ENCODE results near the gene SOX4.
"Not testable (repeated sequence)": the region's sequence is repeated elsewhere in the genome, so short reads cannot be mapped to it uniquely, and the experiment has no call there.

The SOX4 gene

DNA sequence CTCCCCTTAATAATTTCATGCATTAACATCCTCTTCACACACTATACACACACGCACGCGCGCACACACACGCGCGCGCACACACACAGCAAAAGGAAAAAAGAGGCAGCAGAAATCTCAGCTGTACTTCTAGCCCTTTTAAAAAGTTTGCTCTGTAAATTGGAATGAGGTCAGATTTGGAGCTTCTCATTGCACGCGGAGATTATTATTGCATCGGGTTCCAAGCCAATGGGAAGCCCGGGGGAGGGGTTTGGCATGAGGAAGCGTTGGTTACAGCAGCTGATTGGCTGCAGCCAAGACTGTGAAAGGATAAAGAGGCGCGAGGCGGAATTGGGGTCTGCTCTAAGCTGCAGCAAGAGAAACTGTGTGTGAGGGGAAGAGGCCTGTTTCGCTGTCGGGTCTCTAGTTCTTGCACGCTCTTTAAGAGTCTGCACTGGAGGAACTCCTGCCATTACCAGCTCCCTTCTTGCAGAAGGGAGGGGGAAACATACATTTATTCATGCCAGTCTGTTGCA, at the start of gene SOX4:
SOX4 (plus strand) TSS at position 340 of the 515 bp plus-strand sequence. CDS start 784 bp downstream, outside the sequence.
- TF ChIP-seq, protein P1, sequence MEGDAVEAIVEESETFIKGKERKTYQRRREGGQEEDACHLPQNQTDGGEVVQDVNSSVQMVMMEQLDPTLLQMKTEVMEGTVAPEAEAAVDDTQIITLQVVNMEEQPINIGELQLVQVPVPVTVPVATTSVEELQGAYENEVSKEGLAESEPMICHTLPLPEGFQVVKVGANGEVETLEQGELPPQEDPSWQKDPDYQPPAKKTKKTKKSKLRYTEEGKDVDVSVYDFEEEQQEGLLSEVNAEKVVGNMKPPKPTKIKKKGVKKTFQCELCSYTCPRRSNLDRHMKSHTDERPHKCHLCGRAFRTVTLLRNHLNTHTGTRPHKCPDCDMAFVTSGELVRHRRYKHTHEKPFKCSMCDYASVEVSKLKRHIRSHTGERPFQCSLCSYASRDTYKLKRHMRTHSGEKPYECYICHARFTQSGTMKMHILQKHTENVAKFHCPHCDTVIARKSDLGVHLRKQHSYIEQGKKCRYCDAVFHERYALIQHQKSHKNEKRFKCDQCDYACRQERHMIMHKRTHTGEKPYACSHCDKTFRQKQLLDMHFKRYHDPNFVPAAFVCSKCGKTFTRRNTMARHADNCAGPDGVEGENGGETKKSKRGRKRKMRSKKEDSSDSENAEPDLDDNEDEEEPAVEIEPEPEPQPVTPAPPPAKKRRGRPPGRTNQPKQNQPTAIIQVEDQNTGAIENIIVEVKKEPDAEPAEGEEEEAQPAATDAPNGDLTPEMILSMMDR (IDR thresholded peaks at IDR 0.05) = no peak
- H3K27ac ChIP-seq = peak within 1 kb of the TSS; percentile 89 to 93
- peak; percentile 90 for DNase-seq (ENCODE audit: low spot score)
- H3K4me3 ChIP-seq = peak within 1 kb of the TSS; percentile 79

DNA sequence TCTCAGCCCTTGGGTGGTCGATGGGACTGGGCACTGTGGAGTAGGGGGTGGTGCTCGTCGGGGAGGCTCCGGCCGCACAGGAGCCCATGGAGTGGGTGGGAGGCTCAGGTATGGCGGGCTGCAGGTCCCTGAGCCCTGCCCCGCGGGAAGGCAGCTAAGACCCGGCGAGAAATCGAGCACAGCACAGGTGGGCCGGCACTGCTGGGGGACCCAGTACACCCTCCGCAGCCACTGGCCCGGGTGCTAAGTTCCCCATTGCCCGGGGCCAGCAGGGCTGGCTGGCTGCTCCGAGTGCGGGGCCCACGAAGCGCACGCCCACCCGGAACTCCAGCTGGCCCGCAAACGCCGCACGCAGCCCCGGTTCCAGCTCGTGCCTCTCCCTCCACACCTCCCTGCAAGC, 41.3 kb upstream of the SOX4 start:
- not testable (repeated sequence) for H3K27ac ChIP-seq; H3K4me3 ChIP-seq; DNase-seq (ENCODE audit: low spot score)

DNA sequence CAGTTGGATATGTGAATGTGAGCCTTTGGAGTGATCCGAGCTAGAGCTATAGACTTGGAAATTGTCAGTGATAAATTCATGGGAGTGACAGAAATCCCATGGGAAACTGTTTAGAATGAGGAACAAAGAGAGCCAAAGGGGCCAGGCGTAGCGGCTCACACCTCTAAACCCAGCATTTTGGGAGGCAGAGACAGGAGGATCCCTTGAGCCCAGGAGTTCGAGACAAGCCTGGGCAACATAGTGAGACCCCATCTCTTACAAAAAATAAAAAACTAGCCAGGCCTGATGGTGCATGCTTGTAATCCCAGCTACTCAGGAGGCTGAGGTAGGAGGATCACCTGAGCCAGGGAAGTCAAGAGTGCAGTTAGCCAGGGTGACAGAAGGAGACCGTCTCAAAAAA, 39.3 kb upstream of the SOX4 start:
- no peak overlapping the region for H3K4me3 ChIP-seq
- DNase-seq (ENCODE audit: low spot score) = no peak
- TF ChIP-seq, protein P1 (IDR thresholded peaks at IDR 0.05) = no peak
- H3K27ac ChIP-seq = no peak overlapping the region

DNA sequence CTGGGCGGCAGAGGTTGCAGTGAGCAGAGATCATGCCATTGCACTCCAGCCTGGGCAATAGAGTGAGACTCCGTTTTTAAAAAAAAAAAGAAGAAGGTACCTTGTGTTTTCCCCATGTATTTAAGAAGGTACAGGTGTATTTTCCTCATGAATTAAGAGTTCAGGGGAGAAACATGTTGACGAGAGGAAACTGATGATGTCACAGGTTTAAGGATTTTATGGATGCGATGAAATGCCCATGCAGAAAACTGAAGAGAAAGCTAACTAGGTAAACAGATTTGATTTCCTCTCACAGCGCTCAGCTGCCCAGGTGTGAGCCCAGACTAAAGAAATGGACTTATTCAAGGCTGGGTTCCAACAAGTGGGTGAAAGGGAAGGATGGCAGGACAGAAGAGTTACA, 38.4 kb upstream of the SOX4 start:
- no peak for DNase-seq (ENCODE audit: low spot score)
- no peak overlapping the region for H3K4me3 ChIP-seq
- TF ChIP-seq, protein P1 (IDR thresholded peaks at IDR 0.05) = no peak
- H3K27ac ChIP-seq = no peak overlapping the region

DNA sequence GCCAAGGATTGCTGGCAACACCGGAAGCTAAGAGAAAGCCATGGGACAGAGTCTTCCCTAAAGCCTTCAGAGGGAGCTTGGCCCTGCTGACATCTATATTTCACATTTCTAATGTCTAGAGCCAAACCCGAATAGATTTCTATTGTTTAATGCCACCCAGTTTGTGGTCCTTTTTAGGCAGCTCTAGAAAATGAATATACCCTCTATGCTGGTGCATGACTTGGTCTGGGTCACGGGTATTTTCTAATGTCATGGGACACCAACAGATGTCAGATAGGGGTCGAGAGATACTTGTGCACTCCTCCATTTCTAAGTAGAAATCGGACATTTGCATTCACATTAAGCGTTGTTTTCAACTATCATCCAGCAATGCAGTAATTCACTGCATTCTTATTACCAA, 37.0 kb upstream of the SOX4 start:
- TF ChIP-seq, protein P1 (IDR thresholded peaks at IDR 0.05) = no peak
- no peak overlapping the region for H3K4me3 ChIP-seq
- no peak for DNase-seq (ENCODE audit: low spot score)
- H3K27ac ChIP-seq = no peak overlapping the region

DNA sequence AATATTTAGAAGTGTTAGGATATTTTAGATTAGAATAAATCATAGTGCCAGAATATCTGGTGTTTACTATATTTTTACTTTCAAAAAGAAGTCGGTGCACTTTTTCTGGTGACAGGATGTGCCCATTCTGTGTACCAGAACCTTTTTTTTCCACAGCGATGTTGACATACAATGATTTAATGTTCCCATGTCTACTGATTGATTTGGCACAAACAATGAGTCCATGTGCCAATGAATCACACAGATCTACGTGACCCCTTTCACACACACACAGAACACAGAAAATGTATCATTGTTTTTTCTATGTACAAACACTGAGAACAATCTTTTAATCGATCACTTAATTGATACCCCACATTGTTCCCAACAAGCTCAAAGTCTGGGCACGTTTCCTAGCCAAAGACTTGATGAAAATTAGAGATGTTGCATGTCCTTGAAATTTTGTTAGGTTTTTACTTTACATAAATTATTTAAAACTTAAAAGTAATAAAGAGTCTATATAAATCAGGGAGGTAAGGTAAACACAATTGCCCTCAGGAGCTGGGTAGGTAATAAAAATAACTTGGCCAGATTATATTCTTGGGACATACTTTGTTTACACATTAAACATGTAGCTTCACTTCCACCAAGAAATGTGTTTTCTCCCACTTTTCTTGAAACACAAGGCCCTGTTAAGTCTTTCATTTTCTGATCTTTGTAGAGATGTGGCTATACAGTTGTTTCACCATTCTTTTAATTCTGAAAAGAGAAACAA, 36.4 kb upstream of the SOX4 start:
- H3K27ac ChIP-seq = no peak overlapping the region
- DNase-seq (ENCODE audit: low spot score) = no peak
- TF ChIP-seq, protein P1 (IDR thresholded peaks at IDR 0.05) = no peak
- no peak overlapping the region for H3K4me3 ChIP-seq

DNA sequence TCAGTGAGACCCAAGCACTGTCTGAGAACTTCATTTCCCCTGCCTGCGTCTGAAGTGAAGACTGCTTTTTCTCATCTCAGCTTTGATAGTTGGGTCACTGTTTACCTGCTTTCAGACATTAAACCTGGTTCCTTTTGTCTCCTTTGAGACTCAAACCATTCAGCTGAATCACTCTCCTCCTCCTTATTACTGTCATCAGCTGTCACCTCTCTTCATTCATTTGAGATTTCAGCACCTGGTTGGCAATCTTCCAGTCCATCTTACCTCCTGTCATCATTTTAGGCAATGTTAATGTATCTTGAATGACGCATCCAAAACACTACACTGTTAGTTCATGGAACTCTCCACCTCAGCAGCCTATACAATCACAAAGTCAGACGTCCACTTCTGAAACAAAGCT, 34.3 kb upstream of the SOX4 start:
- Histone ChIP-seq H3K27ac (no peak overlapping the region), H3K4me3 (no peak overlapping the region)
- TF ChIP-seq, protein P1 (IDR thresholded peaks at IDR 0.05) = no peak
- no peak for DNase-seq (ENCODE audit: low spot score)
